Spleen (tissue), 7 donors: ENCODE data around the gene KRT24.

Source experiments
- CTCF ChIP-seq, 11 experiments: fragments of 200-600 bp in 7 of 11; fragments of 450-650 bp in 4 of 11; sonication (generic) in 4 of 11; IDR thresholded peaks in 8 of 11; conservative IDR thresholded peaks in 3 of 11; 1 replicate in 7 of 11; 2 replicates in 4 of 11; pipeline versions ENCODE4 v1.4.0 to v1.8.0; 2016 to 2021; ENCODE audit warnings: antibody characterized with exemption in 11 of 11, inconsistent platforms in 4 of 11, mild to moderate bottlenecking in 1 of 11
- POLR2A ChIP-seq, 3 donors: fragments of 450-650 bp; IDR thresholded peaks; one replicate each; pipeline ENCODE4 v1.5.1; 2017; ENCODE audit warnings: antibody characterized with exemption in 3 of 3, mild to moderate bottlenecking in 1 of 3
- donor health status: DM: no; HTN: no; CAD: no; lungs with moderate emphysema.
- donor health status: DM: no; HTN: no; CAD: no.
- donor health status: DM: no; HTN: no; CAD: no.

- TF ChIP-seq CTCF (IDR thresholded peaks at IDR 0.05 in 8 of 11, conservative IDR thresholded peaks at IDR 0.05 in 3 of 11) (no peak), POLR2A (IDR thresholded peaks at IDR 0.05) (no peak)
Observed at GRCh38 chr17:40697297-40697696, 6.3 kb downstream of the KRT24 start.
